ENCODE results near the gene ADCY7. TPM values are rescaled to one million over a fixed set of nuclear protein-coding genes. Genes with fewer than 3 reads are reported as not detected.

The ADCY7 gene
- total and polyA plus RNA-seq, 2 experiments from 2014 or later = 9.3 to 28.8 TPM

DNA sequence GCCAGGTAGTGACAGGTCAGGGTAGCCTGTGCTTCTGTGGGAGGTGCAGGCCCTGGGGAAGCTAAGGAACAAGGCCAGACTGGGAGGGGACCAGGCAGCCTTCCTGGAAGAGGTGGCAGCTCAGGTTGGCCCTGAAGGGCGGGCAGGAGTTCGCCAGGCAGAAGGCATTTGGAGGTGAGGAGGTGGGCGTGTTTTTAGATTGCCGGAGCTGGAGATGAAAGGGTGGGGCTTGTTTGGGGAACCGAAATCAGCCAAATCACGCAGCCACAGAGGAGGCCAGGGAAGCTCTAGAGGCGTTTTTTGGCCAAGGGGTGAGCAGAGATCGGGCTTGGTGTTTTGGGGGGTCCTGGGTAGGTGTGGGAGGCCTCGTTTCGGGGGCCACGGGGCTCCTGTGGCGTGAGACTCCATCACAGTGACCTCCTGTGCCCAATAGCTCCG is 7.6 kb downstream of the ADCY7 start:
- no peaks in the 10 kb centered on the region for H3K36me3 ChIP-seq
- H3K27ac ChIP-seq = no peak overlapping the region
- peaks cover 10% of the 10 kb centered on the region for H3K4me1 ChIP-seq (ENCODE audit: low read depth)
- no peaks in the 10 kb centered on the region for H3K9me3 ChIP-seq (ENCODE audit: low read depth)
- no peaks in the 10 kb centered on the region for H3K27me3 ChIP-seq
- TF ChIP-seq, protein P1, sequence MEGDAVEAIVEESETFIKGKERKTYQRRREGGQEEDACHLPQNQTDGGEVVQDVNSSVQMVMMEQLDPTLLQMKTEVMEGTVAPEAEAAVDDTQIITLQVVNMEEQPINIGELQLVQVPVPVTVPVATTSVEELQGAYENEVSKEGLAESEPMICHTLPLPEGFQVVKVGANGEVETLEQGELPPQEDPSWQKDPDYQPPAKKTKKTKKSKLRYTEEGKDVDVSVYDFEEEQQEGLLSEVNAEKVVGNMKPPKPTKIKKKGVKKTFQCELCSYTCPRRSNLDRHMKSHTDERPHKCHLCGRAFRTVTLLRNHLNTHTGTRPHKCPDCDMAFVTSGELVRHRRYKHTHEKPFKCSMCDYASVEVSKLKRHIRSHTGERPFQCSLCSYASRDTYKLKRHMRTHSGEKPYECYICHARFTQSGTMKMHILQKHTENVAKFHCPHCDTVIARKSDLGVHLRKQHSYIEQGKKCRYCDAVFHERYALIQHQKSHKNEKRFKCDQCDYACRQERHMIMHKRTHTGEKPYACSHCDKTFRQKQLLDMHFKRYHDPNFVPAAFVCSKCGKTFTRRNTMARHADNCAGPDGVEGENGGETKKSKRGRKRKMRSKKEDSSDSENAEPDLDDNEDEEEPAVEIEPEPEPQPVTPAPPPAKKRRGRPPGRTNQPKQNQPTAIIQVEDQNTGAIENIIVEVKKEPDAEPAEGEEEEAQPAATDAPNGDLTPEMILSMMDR (IDR thresholded peaks at IDR 0.05; ENCODE audit: low read depth, low read length) = no peak
- H3K4me3 ChIP-seq = no peak overlapping the region
- DNase-seq (ENCODE audit: low read depth in 1 of 2, low spot score in 1 of 2) = no peak

DNA sequence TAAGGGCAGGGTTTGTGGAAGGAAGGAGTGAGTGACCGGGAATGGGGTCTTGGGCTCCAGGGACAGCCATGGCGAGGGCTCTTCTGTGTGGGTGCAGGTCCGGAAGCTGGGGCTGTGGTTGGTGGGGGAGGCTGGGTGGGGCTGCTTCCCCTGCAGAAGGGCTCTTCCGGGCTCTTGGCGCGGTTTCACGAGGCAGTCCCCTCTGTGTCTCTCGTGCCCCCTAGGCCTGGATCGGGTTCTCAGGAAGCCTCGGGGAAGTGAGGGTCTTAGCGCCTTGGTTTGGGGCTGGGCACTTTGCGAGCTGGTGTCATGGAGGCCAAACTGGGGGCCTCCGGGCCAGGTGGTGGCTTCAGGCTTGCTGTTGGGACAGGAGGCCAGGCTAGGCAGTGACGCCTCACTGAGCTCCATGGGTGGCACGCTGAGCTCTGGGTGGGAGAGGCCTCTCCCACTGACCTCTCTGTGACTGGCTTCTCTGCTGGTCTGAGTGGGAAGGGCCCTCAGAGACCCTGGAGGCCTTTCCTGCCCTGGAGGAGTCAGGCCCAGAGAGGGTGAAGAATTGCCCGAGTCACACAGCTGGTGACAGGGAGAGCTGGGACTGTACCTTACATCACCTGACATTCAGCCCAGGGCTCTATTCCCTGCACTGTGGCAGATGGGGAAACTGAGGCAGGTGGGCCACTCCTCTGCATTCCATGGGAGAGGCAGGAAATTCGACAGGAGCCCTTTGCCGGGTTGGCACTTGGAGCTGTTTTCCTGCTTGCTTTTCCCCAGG is 8.2 kb downstream of the ADCY7 start:
- DNase-seq (ENCODE audit: low read depth in 1 of 2, low spot score in 1 of 2) = no peak
- H3K4me1 ChIP-seq (ENCODE audit: low read depth) = peaks cover 10% of the 10 kb centered on the region
- H3K27ac ChIP-seq = no peak overlapping the region
- H3K36me3 ChIP-seq = no peaks in the 10 kb centered on the region
- TF ChIP-seq, protein P1 (IDR thresholded peaks at IDR 0.05; ENCODE audit: low read depth, low read length) = no peak
- H3K9me3 ChIP-seq (ENCODE audit: low read depth) = no peaks in the 10 kb centered on the region
- no peak overlapping the region for H3K4me3 ChIP-seq
- H3K27me3 ChIP-seq = no peaks in the 10 kb centered on the region

DNA sequence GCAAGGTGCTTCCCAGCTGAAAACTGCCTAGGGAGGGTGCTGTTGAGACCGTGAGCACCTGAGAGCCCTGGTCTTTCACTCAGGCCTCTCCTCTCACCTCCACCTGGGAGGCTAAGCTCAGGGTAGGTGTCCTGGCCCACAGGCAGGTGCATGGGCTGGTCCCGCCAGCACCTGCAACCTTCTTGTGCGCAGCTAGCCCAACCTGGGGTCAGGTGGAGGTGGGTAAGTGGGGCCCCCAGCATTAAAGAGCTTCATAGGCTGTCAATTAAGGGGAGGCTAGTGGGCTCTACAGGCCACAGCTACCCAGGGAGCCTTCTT is 8.7 kb downstream of the ADCY7 start:
- H3K36me3 ChIP-seq = no peaks in the 10 kb centered on the region
- no peak overlapping the region for H3K27ac ChIP-seq
- H3K27me3 ChIP-seq = no peaks in the 10 kb centered on the region
- H3K4me1 ChIP-seq (ENCODE audit: low read depth) = peaks cover 10% of the 10 kb centered on the region
- H3K4me3 ChIP-seq = no peak overlapping the region
- H3K9me3 ChIP-seq (ENCODE audit: low read depth) = no peaks in the 10 kb centered on the region
- TF ChIP-seq, protein P1 (IDR thresholded peaks at IDR 0.05; ENCODE audit: low read depth, low read length) = no peak
- no peak for DNase-seq (ENCODE audit: low read depth in 1 of 2, low spot score in 1 of 2)

- Histone ChIP-seq H3K4me3 (no peak overlapping the region), H3K4me1 (ENCODE audit: low read depth) (peaks cover 10% of the 10 kb centered on the region), H3K9me3 (ENCODE audit: low read depth) (no peaks in the 10 kb centered on the region), H3K36me3 (no peaks in the 10 kb centered on the region), H3K27ac (no peak overlapping the region), H3K27me3 (no peaks in the 10 kb centered on the region)
- no peak for DNase-seq (ENCODE audit: low read depth in 1 of 2, low spot score in 1 of 2)
- TF ChIP-seq, protein P1 (IDR thresholded peaks at IDR 0.05; ENCODE audit: low read depth, low read length) = no peak
Observed at GRCh38 chr16:50275428-50276325, 9.3 kb downstream of the ADCY7 start.

DNA sequence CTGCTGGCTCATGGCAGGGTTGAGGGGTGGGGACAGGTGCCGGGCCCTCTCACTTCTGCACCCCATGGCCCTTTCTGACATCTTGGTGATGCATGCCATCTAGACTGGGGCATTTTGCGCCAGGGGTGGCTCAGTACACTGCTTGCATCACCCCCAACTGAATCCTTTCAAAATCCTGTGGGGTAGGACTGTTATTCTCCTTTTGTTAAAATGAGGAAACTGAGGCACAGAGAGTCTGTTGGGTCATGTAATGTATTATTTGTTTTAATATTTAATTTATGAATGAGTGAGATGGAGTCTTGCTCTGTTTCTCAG is 9.9 kb downstream of the ADCY7 start:
- Histone ChIP-seq H3K4me1 (ENCODE audit: low read depth) (peaks cover 10% of the 10 kb centered on the region), H3K4me3 (no peak overlapping the region), H3K27ac (no peak overlapping the region), H3K9me3 (ENCODE audit: low read depth) (no peaks in the 10 kb centered on the region), H3K36me3 (no peaks in the 10 kb centered on the region), H3K27me3 (no peaks in the 10 kb centered on the region)
- DNase-seq (ENCODE audit: low read depth in 1 of 2, low spot score in 1 of 2) = no peak
- TF ChIP-seq, protein P1 (IDR thresholded peaks at IDR 0.05; ENCODE audit: low read depth, low read length) = no peak

Data from cardiac muscle cell (in vitro differentiated cells and primary cell).